ENCODE measurements around the gene GLT1D1. TPM values are rescaled to one million over a fixed set of nuclear protein-coding genes. Genes with fewer than 3 reads are reported as not detected.

GLT1D1 gene
- total RNA-seq, 4 donors from 2014 or later = 0.26 to 3.6 (median 2.9) TPM; not detected in 1

DNA sequence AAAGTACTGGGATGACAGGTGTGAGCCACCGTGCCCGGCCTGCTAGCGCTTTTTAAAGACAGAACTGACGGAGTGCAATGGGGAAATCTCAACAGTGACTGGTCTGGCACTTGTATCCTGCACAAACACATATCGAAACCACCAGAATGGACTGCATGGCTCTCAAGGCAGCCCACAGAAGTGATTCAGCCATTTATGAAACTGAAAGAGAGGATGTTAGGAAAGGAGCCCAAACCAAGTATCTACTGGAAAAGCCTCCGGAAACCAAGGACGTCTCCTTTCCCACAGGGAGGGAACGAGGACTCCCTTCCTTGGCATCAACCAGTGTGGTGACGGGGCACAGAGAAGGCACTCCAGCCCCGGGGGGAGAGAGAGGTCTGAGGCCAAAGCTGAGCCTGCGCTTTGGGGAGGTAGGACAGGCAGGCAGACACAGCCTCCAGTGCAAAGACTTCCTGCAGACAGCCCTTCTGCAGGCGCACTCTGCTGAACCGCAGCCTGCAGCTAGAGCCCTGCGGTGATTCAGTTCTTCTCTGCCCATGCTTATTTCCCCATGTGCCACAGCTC is 46.0 kb upstream of the GLT1D1 start:
- no peaks in the 10 kb centered on the region for H3K4me1 ChIP-seq
- no peaks in the 10 kb centered on the region for H3K27me3 ChIP-seq
- H3K36me3 ChIP-seq = no peaks in the 10 kb centered on the region
- no peak overlapping the region for H3K4me3 ChIP-seq
- no peaks in the 10 kb centered on the region for H3K9me3 ChIP-seq
- DNase-seq = no peak
- no peak overlapping the region for H3K27ac ChIP-seq
- no peak for TF ChIP-seq POLR2A (IDR thresholded peaks at IDR 0.05)
- TF ChIP-seq, protein P1, sequence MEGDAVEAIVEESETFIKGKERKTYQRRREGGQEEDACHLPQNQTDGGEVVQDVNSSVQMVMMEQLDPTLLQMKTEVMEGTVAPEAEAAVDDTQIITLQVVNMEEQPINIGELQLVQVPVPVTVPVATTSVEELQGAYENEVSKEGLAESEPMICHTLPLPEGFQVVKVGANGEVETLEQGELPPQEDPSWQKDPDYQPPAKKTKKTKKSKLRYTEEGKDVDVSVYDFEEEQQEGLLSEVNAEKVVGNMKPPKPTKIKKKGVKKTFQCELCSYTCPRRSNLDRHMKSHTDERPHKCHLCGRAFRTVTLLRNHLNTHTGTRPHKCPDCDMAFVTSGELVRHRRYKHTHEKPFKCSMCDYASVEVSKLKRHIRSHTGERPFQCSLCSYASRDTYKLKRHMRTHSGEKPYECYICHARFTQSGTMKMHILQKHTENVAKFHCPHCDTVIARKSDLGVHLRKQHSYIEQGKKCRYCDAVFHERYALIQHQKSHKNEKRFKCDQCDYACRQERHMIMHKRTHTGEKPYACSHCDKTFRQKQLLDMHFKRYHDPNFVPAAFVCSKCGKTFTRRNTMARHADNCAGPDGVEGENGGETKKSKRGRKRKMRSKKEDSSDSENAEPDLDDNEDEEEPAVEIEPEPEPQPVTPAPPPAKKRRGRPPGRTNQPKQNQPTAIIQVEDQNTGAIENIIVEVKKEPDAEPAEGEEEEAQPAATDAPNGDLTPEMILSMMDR (IDR thresholded peaks at IDR 0.05) = no peak
- intact Hi-C loops (cut with DNase I; ENCODE audit: low total_unique reads) = no loop called here

DNA sequence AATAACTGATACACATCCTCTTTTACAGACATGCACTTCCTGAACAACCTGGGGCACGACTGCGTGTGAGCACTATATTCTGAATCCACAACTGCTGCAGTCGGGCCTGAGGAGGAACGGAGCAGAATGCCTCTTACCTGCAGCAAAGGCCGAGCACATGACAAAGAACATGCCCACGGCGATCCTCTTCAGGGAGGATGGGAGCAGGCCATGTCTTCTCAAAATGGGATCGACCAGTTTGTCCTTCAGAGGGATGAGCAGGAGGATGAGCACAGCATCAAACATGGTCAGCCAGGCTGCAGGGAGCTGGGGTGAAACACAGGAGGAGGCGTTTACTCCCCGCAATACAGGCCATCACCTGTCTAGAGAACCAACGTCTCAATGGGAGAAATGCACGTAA is 44.6 kb upstream of the GLT1D1 start:
- Histone ChIP-seq H3K4me3 (no peak overlapping the region), H3K27me3 (no peaks in the 10 kb centered on the region), H3K27ac (no peak overlapping the region), H3K9me3 (no peaks in the 10 kb centered on the region), H3K36me3 (no peaks in the 10 kb centered on the region), H3K4me1 (no peaks in the 10 kb centered on the region)
- TF ChIP-seq POLR2A (IDR thresholded peaks at IDR 0.05) = no peak
- TF ChIP-seq, protein P1 (IDR thresholded peaks at IDR 0.05) = no peak
- intact Hi-C loops (cut with DNase I; ENCODE audit: low total_unique reads) = no loop called here
- DNase-seq = no peak

DNA sequence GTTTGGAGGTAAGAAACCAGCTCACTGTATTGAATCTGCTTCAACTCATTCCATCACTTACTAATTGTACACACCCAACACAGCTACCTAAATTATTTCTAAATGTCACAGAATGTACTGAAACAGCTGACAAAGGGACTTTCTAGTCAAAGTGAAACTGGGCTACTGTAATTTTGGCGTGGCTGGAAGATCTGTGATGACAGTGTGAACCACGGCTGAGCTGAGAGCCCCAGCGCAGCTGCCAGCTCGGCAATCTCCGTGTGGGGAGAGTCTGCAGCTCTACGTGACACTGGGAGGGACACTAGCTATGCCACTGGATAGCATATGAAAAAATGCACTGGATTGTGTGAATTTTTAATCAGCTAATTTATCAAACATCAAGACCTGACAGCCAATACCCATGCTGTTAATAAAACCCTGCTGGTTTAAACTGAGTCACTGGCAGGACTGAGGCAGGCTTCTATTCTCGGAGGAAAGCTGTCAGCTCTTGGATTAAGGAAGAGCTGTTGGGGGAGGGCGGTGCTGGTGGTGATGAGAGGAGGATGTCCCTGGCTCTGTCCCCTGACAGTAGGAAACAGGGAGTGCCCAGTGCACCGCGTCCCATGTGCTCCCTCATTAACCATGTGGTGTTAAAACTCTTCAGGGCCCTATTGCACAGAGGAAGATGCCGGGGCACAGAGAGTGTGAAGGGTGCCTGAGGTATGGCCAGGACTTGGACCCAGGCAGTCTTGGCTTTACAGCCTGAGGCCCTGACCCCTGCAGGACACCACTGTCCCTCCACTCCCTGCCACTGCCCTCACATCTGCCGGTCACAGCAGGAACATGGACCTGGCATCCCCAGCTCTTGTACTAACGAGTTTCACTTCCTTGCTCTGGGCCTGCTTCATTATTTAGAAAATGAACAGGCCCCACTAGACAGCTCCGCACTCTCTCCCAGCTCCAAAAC is 42.8 kb upstream of the GLT1D1 start:
- Histone ChIP-seq H3K4me3 (no peak overlapping the region), H3K27me3 (no peaks in the 10 kb centered on the region), H3K27ac (peak overlapping the region; percentile 34 to 45), H3K36me3 (no peaks in the 10 kb centered on the region), H3K4me1 (no peaks in the 10 kb centered on the region), H3K9me3 (no peaks in the 10 kb centered on the region)
- no peak for DNase-seq
- intact Hi-C loops (cut with DNase I; ENCODE audit: low total_unique reads) = no loop called here
- TF ChIP-seq, protein P1 (IDR thresholded peaks at IDR 0.05) = no peak

DNA sequence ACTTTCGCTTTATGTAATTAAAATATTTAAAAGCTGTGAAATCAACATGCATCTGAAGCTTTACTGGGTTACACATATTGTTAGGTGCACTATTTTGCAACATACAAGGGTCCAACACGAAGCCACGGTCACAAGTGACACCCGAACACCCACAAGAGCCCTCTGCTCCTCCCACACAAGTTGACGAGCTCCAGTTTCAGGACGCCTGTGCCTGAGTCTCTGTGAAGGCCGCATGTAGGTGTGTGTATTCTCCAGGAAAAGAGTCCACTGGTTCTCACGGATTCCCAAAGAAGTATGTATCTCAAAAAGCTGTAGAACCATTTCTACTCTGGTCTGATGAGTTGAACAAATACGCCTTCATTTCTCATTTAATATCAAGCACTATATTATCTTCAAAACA is 41.5 kb upstream of the GLT1D1 start:
- Histone ChIP-seq H3K27ac (no peak overlapping the region), H3K27me3 (no peaks in the 10 kb centered on the region), H3K36me3 (no peaks in the 10 kb centered on the region), H3K4me3 (no peak overlapping the region), H3K4me1 (no peaks in the 10 kb centered on the region), H3K9me3 (no peaks in the 10 kb centered on the region)
- intact Hi-C loops (cut with DNase I; ENCODE audit: low total_unique reads) = no loop called here
- TF ChIP-seq, protein P1 (IDR thresholded peaks at IDR 0.05) = no peak
- no peak for TF ChIP-seq POLR2A (IDR thresholded peaks at IDR 0.05)
- DNase-seq = no peak

DNA sequence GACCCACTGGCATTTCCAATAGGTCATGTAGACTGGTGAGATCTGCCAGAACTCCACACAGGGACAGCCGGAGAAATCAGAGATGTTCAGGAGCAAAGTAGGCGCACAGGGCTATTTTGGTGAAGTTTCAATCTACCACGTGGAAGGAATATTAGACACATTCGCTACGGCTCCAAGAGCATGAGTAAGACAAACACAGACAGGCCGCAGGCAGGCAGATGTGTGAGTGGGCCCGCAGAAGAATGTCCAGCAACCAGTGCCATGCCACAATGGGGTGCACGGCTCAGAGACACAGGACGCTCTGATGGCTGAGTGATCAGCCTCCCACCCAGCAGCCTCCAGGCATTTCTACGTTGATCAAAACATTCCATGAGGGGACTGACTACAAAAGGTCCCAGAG is 39.9 kb upstream of the GLT1D1 start:
- DNase-seq = no peak
- Histone ChIP-seq H3K27me3 (no peaks in the 10 kb centered on the region), H3K9me3 (no peaks in the 10 kb centered on the region), H3K36me3 (no peaks in the 10 kb centered on the region), H3K4me1 (peaks cover 0 to 10% of the 10 kb centered on the region in 2 donors), H3K27ac (no peak overlapping the region), H3K4me3 (no peak overlapping the region)
- intact Hi-C loops (cut with DNase I; ENCODE audit: low total_unique reads) = no loop called here
- TF ChIP-seq POLR2A (IDR thresholded peaks at IDR 0.05) = no peak
- TF ChIP-seq, protein P1 (IDR thresholded peaks at IDR 0.05) = no peak

All from uterus (tissue), 4 donors.